ENCODE measurements around the gene TET1.
"Not testable (repeated sequence)": the region's sequence is repeated elsewhere in the genome, so short reads cannot be mapped to it uniquely, and the experiment has no call there.

Gene TET1

GRCh38 chr10:68603766-68604165 lies 43.6 kb downstream of the TET1 start:
- POLR2A ChIA-PET = interaction anchor here (2.0 kb wide), 1 partner anchor 44 kb away, joined by 9 read pairs; the partner anchor contains the start of gene TET1
- CTCF ChIA-PET = no interaction called here
- no peak for TF ChIP-seq CTBP1 (IDR thresholded peaks at IDR 0.05; ENCODE audit: borderline replicate concordance)
- TF ChIP-seq FOXK2 (IDR thresholded peaks at IDR 0.05) = no peak
- no peak for TF ChIP-seq PKNOX1 (IDR thresholded peaks at IDR 0.05)
- no peak for TF ChIP-seq L3MBTL2 (conservative IDR thresholded peaks at IDR 0.05)
- TF ChIP-seq FOXA1 (IDR thresholded peaks at IDR 0.05) = no peak
- no peak for TF ChIP-seq FOXM1 (IDR thresholded peaks at IDR 0.05; ENCODE audit: borderline replicate concordance)
- no peak for TF ChIP-seq SUZ12 (IDR thresholded peaks at IDR 0.05)
- TF ChIP-seq TARDBP (IDR thresholded peaks at IDR 0.05) = no peak
- DNase-seq (ENCODE audit: extremely low spot score) = no peak

- POLR2A ChIA-PET = interaction anchor here (2.0 kb wide), 1 partner anchor 44 kb away, joined by 9 read pairs; the partner anchor contains the start of gene TET1
- no peak for TF ChIP-seq PKNOX1 (IDR thresholded peaks at IDR 0.05)
- no peak for TF ChIP-seq ELF4 (IDR thresholded peaks at IDR 0.05)
- no peak for TF ChIP-seq L3MBTL2 (conservative IDR thresholded peaks at IDR 0.05)
- TF ChIP-seq ARNT (IDR thresholded peaks at IDR 0.05) = no peak
- TF ChIP-seq FOXA1 (IDR thresholded peaks at IDR 0.05) = no peak
- TF ChIP-seq SUZ12 (IDR thresholded peaks at IDR 0.05) = no peak
- no peak for TF ChIP-seq HDGF (IDR thresholded peaks at IDR 0.05; ENCODE audit: borderline replicate concordance)
- no peak for TF ChIP-seq FOXM1 (IDR thresholded peaks at IDR 0.05; ENCODE audit: borderline replicate concordance)
- no peak for TF ChIP-seq SP1 (IDR thresholded peaks at IDR 0.05)
- no peak for TF ChIP-seq FOXK2 (IDR thresholded peaks at IDR 0.05)
- no peak for TF ChIP-seq ZNF384 (IDR thresholded peaks at IDR 0.05)
- no peak for TF ChIP-seq NFRKB (IDR thresholded peaks at IDR 0.05)
- no peak for TF ChIP-seq CTBP1 (IDR thresholded peaks at IDR 0.05; ENCODE audit: borderline replicate concordance)
- TF ChIP-seq LEF1 (IDR thresholded peaks at IDR 0.05; ENCODE audit: borderline replicate concordance) = no peak
- TF ChIP-seq BHLHE40 (IDR thresholded peaks at IDR 0.05; ENCODE audit: borderline replicate concordance) = no peak
- no peak for TF ChIP-seq TARDBP (IDR thresholded peaks at IDR 0.05)
- CTCF ChIA-PET = no interaction called here
- DNase-seq (ENCODE audit: extremely low spot score) = no peak
These were observed 44.3 kb downstream of the TET1 start for GRCh38 chr10:68604441-68604840.

GRCh38 chr10:68606918-68607317 lies 46.8 kb downstream of the TET1 start:
- DNase-seq (ENCODE audit: extremely low spot score) = no peak
- TF ChIP-seq CTBP1 (IDR thresholded peaks at IDR 0.05; ENCODE audit: borderline replicate concordance) (no peak), L3MBTL2 (conservative IDR thresholded peaks at IDR 0.05) (no peak), SP1 (IDR thresholded peaks at IDR 0.05) (no peak), BHLHE40 (IDR thresholded peaks at IDR 0.05; ENCODE audit: borderline replicate concordance) (no peak), FOXA1 (IDR thresholded peaks at IDR 0.05) (no peak), PKNOX1 (IDR thresholded peaks at IDR 0.05) (no peak), HDGF (IDR thresholded peaks at IDR 0.05; ENCODE audit: borderline replicate concordance) (no peak), TARDBP (IDR thresholded peaks at IDR 0.05) (no peak), SUZ12 (IDR thresholded peaks at IDR 0.05) (no peak), FOXK2 (IDR thresholded peaks at IDR 0.05) (no peak), LEF1 (IDR thresholded peaks at IDR 0.05; ENCODE audit: borderline replicate concordance) (no peak)
- POLR2A ChIA-PET = no interaction called here
- CTCF ChIA-PET = no interaction called here

GRCh38 chr10:68610023-68610422 lies 49.9 kb downstream of the TET1 start:
- DNase-seq (ENCODE audit: extremely low spot score); CTCF ChIA-PET; POLR2A ChIA-PET: not testable (repeated sequence)

GRCh38 chr10:68611227-68611626 lies 51.1 kb downstream of the TET1 start:
- TF ChIP-seq PKNOX1 (IDR thresholded peaks at IDR 0.05) (no peak), CTBP1 (IDR thresholded peaks at IDR 0.05; ENCODE audit: borderline replicate concordance) (no peak), SP1 (IDR thresholded peaks at IDR 0.05) (no peak), NFRKB (IDR thresholded peaks at IDR 0.05) (no peak), L3MBTL2 (conservative IDR thresholded peaks at IDR 0.05) (no peak), ARNT (IDR thresholded peaks at IDR 0.05) (no peak), FOXA1 (IDR thresholded peaks at IDR 0.05) (no peak), ELF4 (IDR thresholded peaks at IDR 0.05) (no peak), TARDBP (IDR thresholded peaks at IDR 0.05) (no peak), FOXK2 (IDR thresholded peaks at IDR 0.05) (no peak), SUZ12 (IDR thresholded peaks at IDR 0.05) (no peak), ZNF384 (IDR thresholded peaks at IDR 0.05) (no peak), HDGF (IDR thresholded peaks at IDR 0.05; ENCODE audit: borderline replicate concordance) (no peak), BHLHE40 (IDR thresholded peaks at IDR 0.05; ENCODE audit: borderline replicate concordance) (no peak), LEF1 (IDR thresholded peaks at IDR 0.05; ENCODE audit: borderline replicate concordance) (no peak), FOXM1 (IDR thresholded peaks at IDR 0.05; ENCODE audit: borderline replicate concordance) (no peak)
- ChIA-PET POLR2A (no interaction called here), CTCF (interaction anchor here (0.7 to 0.8 kb wide), 2 partner anchors 11 to 29 kb away, joined by 3 to 10 read pairs; no protein-coding TSS in a partner anchor)
- DNase-seq (ENCODE audit: extremely low spot score) = no peak

- not testable (repeated sequence) for DNase-seq (ENCODE audit: extremely low spot score)
- POLR2A ChIA-PET = interaction anchor here (0.6 kb wide), 1 partner anchor 1288 kb away, joined by 3 read pairs; no protein-coding TSS in a partner anchor
- CTCF ChIA-PET = interaction anchor here (0.7 kb wide), 2 partner anchors 13 to 1611 kb away, joined by 3 to 4 read pairs; no protein-coding TSS in a partner anchor
These were observed 53.8 kb downstream of the TET1 start for GRCh38 chr10:68613974-68614373.

Measured in HEK293T (cell line).